HG02571 (cell line): ENCODE results near the gene CUL3.
"Not testable (repeated sequence)": the region's sequence is repeated elsewhere in the genome, so short reads cannot be mapped to it uniquely, and the experiment has no call there.

Experiments
- ATAC-seq: cut with Tn5 transposase; IDR thresholded peaks from one replicate; pipeline ENCODE4 v1.9.1; 2021; ENCODE audit warnings: mild to moderate bottlenecking, moderate library complexity; ENCODE audit not compliant: unreplicated experiment

The CUL3 gene

GRCh38 chr2:224583033-224583432 is 2.1 kb downstream of the CUL3 start:
- ATAC-seq: not testable (repeated sequence)

DNA sequence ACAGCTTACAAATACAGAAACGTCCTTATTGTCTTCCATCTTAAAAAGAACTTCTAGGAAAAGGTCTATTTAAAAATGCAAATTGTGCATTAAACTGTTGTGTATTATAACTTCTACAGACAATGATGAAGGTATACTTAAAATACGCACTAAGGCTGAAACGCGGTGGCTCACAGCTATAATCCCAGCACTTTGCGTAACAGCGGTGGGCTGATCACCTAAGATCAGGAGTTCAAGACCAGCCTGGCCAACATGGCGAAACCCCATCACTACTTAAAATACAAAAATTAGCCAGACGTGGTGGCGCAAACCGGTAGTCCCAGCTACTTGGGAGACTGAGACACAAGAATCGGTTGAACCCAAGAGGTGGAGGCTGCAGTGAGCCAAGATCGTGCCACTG is 4.9 kb downstream of the CUL3 start:
- no peak for ATAC-seq

DNA sequence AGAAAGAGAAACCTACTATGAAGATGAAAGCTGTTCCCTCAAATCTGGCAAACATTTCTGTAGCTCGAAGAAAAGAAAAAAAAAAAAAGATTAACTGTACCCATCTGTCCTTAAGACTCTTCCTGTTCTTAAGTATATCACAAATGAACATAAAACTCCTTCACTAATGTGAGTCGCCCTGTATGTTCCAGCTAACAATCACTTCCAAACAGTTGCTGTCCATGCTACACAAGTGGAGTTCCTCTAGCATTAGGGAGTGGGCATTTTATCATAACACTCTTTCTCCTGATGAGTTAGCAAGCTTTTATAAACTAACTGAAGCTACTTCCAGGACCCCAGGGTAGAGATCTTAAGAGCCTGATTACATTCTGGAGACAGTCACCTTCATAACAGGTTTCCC is 5.8 kb downstream of the CUL3 start:
- no peak for ATAC-seq

- no peak for ATAC-seq
These were observed 7.6 kb downstream of the CUL3 start for GRCh38 chr2:224577541-224577940.

DNA sequence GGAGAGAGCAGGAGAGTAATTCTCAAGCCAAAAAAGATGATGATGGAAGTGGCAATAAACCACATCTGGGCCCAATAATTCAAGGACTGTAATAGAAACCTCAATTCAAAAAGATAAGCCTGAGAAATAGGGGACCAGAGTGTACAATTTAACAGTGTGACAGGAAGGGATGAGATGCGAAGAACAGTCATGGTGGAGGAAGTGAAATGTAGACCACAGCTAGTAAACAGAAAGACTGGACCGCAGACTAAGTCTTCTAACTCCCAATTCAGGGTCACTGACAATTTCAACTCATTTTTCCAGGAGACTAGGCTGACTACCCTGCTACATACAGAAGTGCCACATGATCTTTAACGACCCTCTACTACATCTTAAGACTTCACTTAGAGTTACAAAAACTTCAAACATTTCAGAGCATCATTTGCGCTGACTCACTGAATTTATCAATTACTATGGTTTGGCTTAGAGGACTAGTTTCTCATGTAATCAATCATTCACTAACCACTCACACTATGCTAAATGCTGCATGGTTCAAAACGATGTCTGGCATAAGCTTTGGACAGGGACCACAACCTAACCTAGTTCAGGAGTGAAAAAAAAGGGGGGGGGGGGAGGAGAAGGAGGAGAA is 9.0 kb downstream of the CUL3 start:
- ATAC-seq: peak; percentile 73

- no peak for ATAC-seq
These were observed 10.6 kb downstream of the CUL3 start for GRCh38 chr2:224574423-224575084.

DNA sequence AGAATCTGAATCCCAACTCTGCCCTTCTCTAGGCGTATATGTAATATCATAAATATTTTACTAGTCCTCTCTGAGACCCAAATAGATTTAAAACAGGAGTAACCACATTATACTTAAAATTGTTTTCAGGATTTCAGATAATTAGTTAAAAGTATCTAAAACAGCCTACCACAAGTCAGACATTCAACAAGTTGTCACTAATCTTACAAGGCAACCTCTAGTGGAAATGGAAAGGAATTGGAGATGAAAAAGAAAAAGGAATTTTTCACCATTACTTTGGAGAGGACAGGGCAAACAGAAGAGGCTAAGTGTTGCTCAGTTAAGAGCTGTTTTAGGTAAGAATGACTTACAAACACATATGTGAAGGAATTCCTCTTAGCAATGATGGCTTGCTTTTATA is 11.4 kb downstream of the CUL3 start:
- ATAC-seq: no peak

DNA sequence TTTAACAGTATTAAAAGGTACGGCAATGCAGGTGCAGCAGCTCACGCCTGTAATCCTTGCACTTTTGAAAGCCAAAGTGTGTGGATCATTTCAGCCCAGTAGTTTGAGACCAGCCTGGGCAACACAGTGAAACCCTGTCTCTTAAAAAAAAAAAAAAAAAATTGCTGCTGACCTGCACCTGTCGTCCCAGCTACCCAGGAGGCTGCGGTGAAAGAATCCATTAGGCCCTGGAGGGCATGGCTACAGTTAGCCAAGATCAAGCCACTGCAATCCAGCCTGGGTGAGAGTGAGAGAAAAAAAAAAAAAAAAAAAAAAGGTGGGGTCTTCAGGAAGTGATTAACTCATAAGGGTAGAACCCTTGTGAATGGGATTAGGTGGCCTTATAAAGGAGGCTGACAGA is 12.8 kb downstream of the CUL3 start:
- ATAC-seq: no peak

DNA sequence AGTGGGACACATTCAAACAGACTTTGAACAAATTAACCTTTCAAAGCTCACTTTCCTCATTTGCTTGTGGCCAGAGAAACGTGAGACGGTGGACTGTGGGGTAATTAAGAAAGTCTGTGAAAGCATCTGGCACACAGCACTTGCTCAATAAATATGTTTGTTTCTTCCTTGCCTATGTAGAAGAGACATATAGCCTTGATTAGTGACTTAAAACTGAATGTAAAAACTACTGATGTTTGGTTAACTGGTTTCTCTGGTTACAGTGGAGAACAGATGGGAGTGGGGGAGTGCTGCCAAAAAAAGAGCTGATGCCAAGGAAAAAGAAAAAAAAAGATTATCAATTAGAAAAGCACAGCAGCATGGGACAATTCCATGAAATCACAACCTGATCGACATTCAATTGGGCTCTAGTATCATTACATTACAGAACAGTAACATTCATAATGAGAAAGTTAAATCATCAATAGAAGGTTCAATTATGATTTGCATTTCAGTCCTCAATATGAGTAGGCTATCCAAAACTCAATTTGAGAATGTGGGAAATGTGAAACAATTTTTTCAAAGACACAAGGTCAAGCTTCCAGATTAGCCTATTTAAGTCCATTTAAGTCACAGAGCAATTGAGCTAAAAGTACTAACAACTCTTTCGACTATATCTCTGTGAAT is 14.7 kb downstream of the CUL3 start:
- no peak for ATAC-seq

- ATAC-seq: no peak
These were observed 15.5 kb downstream of the CUL3 start for GRCh38 chr2:224569654-224570053.

DNA sequence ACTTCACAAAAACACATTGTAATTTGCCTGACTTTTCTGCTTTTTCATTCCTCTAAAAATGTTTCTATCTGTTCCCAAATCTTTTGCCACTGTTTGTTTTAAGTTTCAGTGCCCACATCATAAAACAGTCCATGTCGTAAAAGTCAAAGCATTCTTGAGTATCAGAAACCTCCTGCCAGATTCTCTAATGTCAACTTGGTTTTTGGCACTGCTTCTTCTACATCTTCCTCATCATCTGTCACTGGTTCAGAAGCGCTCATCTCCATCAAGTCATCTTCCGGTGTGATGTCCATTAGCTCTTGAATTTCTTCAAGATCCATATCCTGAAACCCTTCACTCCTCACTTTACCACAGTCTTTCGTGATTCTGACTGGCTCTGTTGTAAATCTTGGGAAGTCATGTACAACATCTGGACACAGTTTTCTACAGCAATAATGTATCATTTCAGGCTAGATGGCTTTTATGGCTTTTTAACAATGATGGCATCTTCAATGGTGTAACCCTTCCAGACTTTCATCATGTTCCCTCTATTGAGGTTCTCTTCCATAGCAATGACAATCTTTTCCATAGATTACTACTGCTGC is 19.6 kb downstream of the CUL3 start:
- no peak for ATAC-seq

GRCh38 chr2:224563537-224563936 is 21.6 kb downstream of the CUL3 start:
- no peak for ATAC-seq

DNA sequence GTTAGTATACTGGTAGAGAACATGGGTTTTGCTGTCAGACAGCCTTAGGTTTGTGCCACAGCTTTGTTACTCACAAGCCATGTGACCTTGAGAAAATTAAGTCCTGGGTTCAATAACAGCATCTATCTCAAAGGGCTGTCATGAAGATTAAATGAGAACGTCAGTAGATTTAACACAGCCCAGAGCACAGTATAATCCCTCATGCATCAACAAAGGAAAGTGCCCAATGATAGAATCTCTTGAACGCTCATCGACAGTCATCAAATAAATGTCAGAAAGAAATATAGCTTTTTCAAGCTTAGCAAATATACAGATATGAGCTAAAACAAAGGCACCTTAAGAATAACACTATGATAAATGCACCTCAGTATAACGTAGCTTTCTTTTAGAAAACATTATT is 22.3 kb downstream of the CUL3 start:
- ATAC-seq: no peak

GRCh38 chr2:224561234-224562005 is 23.7 kb downstream of the CUL3 start:
- ATAC-seq: no peak

DNA sequence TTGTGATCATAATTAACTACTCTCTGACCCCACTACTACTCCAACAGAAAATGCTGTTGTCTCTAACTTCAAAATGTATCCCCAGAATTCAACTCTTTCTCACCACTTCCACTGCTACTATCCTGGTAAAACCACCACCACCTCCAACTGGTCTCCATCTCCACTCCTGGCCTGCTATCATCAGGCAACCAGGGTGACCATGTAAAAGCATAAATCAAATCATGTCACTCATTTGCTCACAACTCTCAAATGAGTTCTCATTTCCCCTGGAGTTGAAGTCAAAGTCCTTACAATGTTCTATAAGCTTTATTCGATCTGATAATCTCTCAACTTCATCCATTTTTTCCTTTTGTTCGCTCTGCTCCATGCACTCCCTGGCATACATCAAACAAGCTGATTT is 24.6 kb downstream of the CUL3 start:
- ATAC-seq: no peak

DNA sequence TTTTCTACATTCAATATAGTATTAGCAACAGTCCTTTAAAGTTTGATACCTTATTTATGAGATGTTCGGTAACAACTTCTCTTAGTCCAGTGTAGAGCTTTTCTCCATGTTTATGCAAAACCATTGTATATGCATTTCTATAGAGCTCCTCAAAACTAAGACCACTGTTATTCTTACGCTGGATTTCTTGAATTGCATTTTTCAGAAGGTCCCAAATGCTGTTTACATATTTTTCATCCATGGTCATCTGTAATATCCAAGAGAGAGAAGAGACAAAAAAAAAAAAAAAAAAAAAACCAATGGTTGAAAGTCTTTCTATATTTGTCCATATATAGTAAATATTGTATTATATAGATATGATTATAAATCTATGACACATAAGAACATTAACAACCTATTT is 27.6 kb downstream of the CUL3 start:
- no peak for ATAC-seq

DNA sequence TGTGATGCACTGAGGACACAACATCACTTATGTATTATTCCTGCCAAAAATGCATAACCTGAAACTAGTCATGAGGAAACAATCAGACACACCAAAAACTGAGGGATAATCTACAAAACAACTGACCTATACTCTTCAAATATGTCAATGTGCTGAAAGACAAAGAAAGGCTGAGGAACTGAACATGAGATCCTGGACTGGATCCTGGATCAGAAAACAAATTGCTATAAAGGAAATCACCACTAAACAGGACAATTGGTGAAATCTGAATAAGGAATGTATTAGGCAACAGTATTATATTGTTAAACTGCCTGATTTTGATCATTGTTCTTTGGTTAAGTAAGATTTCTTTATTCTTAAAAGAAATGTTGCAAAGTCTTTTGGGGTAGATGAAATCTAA is 28.8 kb downstream of the CUL3 start:
- ATAC-seq: no peak

DNA sequence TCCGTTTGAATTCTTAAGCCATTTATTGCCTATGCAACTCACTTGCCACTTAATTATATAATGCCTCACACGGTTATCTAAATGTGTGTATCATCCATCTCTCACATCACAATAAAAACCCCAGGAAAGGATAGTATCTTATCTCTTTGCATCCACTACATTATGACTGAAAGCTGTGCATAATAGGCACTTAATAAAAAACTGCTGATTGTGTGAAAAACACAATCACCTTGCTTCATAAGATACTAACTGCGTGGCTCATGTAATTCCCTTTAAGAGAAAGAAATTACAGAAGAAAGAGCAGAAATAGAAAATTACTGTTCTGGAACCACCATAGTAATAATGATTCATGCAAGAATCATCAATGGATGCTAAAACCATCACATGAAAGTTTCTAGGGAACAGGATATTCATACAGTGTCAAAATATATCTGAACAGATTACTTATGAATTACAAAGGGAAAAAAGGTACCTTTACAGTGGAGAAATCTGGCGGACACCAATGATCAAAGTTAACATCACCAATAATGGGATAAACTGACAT is 29.3 kb downstream of the CUL3 start:
- ATAC-seq: no peak

DNA sequence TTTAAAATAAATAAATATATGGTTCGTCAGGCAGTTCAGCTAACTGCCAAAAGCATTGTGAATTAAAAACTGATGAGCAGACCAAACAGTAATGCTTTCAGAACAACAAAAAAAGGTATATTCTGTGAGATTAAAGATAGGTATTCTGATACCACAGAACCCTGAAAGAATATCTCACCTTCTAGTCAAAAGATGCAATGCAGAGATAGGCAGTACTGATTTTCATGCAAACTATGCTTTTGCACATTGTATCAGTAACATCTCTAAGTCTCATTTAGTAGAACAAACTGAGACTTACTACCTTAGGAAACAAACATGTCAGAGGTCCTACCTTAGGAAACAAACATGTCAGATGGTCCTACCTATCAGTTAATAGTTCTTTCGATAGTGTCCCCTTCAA is 32.4 kb downstream of the CUL3 start:
- no peak for ATAC-seq

DNA sequence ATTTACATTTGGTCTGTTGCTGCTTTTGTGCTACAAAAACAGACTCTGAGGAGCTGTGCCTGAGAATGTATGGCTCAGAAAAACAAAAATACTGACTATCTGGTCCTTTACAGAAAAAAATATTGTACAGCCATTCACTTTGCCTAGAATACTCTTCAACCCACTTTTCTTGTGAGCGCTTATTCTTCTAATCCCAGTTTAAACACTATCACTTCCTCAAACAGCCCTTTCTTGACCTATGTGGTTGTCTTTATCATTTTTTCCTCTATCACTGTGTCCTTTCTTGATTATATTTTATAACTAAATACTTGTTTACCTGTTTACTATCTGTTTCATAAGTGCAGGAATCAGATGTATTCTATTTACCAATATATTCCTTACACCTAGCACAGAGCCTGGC is 33.5 kb downstream of the CUL3 start:
- no peak for ATAC-seq

GRCh38 chr2:224546926-224547325 is 38.2 kb downstream of the CUL3 start:
- no peak for ATAC-seq
